Neural cell (in vitro differentiated cells): Measurements from ENCODE around the gene DGKD. TPM values are rescaled to one million over a fixed set of nuclear protein-coding genes. Genes with fewer than 3 reads are reported as not detected.
A peak's percentile ranks its signal among the peaks of the same experiment; 100 is the strongest.

ENCODE experiments used
- H2AFZ ChIP-seq: fragments of 200-600, 300-800 bp; sonication (generic), shearing (Covaris generic); 2 replicates; pipeline ENCODE4 v1.6.0; 2014; ENCODE audit warnings: low read depth, mild to moderate bottlenecking, antibody characterized with exemption, low read length, moderate library complexity
- H3F3A ChIP-seq: fragments of 200-600 bp; shearing (Covaris generic); 2 replicates; pipeline ENCODE4 v1.6.1; 2016; ENCODE audit warnings: mild to moderate bottlenecking, moderate library complexity, mixed read lengths, antibody characterized with exemption, low read length; ENCODE audit not compliant: insufficient read depth, poor library complexity, severe bottlenecking
- H3K27ac ChIP-seq: fragments of 200-600, 300-800 bp; sonication (generic), shearing (Covaris generic); 2 replicates; pipeline ENCODE4 v1.5.1; 2014; ENCODE audit warnings: mild to moderate bottlenecking, low read length, moderate library complexity
- H3K27me3 ChIP-seq: fragments of 300-800, 200-600 bp; sonication (generic), shearing (Covaris generic); 2 replicates; pipeline ENCODE4 v1.6.0; 2014; ENCODE audit warnings: mild to moderate bottlenecking, low read depth, low read length, moderate library complexity; ENCODE audit not compliant: insufficient read depth
- H3K36me3 ChIP-seq: fragments of 300-800, 200-600 bp; sonication (generic), shearing (Covaris generic); 2 replicates; pipeline ENCODE4 v1.5.1; 2014; ENCODE audit warnings: mild to moderate bottlenecking, antibody characterized with exemption, low read length, moderate library complexity; ENCODE audit not compliant: insufficient read depth
- H3K4me2 ChIP-seq: fragments of 300-800, 200-600 bp; sonication (generic), shearing (Covaris generic); 2 replicates; pipeline ENCODE4 v1.6.0; 2014; ENCODE audit warnings: mild to moderate bottlenecking, low read length
- H3K4me3 ChIP-seq: fragments of 300-800, 200-600 bp; sonication (generic), shearing (Covaris generic); 2 replicates; pipeline ENCODE4 v1.5.1; 2014; ENCODE audit warnings: mild to moderate bottlenecking, low read length, moderate library complexity
- H3K79me2 ChIP-seq: fragments of 200-600 bp; shearing (Covaris generic); replicated peaks from 2 replicates; pipeline ENCODE4 v1.6.0; 2014; ENCODE audit warnings: mild to moderate bottlenecking, low read length, moderate library complexity; ENCODE audit not compliant: insufficient read depth
- H3K9ac ChIP-seq: fragments of 300-800, 200-600 bp; sonication (generic), shearing (Covaris generic); 2 replicates; pipeline ENCODE4 v1.6.1; 2016; ENCODE audit warnings: mild to moderate bottlenecking, low read length, mixed read lengths
- H3K9me2 ChIP-seq: fragments of 200-600 bp; shearing (Covaris generic); 2 replicates; pipeline ENCODE4 v1.6.1; 2016; ENCODE audit warnings: mild to moderate bottlenecking, low read length, mixed read lengths; ENCODE audit not compliant: insufficient read depth
- H3K9me3 ChIP-seq: fragments of 200-600, 300-800 bp; sonication (generic), shearing (Covaris generic); 2 replicates; pipeline ENCODE4 v1.6.1; 2016; ENCODE audit warnings: mild to moderate bottlenecking, mixed run types, low read length, moderate library complexity, mixed read lengths
- H4K20me1 ChIP-seq: fragments of 200-600 bp; shearing (Covaris generic); 2 replicates; pipeline ENCODE4 v1.6.1; 2016; ENCODE audit warnings: mild to moderate bottlenecking, mixed run types; ENCODE audit not compliant: insufficient read depth
- EP300 ChIP-seq: fragments of 450-650 bp; conservative IDR thresholded peaks from 2 replicates; pipeline ENCODE4 v1.6.1; 2014; ENCODE audit warnings: antibody characterized with exemption, mild to moderate bottlenecking, moderate library complexity; ENCODE audit not compliant: poor library complexity, severe bottlenecking
- EZH2 ChIP-seq: fragments of 200-600, 300-800 bp; shearing (Covaris generic), sonication (generic); IDR thresholded peaks from 2 replicates; pipeline ENCODE4 v1.6.1; 2014; ENCODE audit warnings: antibody characterized with exemption, low read length, borderline replicate concordance, mild to moderate bottlenecking; ENCODE audit not compliant: insufficient read depth, poor library complexity, severe bottlenecking
- MXI1 ChIP-seq: fragments of 450-650 bp; conservative IDR thresholded peaks from 2 replicates; pipeline ENCODE4 v1.6.1; 2014; ENCODE audit warnings: antibody characterized with exemption, mild to moderate bottlenecking; ENCODE audit not compliant: poor library complexity, severe bottlenecking
- POLR2AphosphoS5 ChIP-seq: IDR thresholded peaks from 2 replicates; pipeline ENCODE4 v1.6.1; 2012
- RAD21 ChIP-seq: fragments of 450-650 bp; conservative IDR thresholded peaks from 2 replicates; pipeline ENCODE4 v1.6.1; 2014; ENCODE audit warnings: antibody characterized with exemption, mild to moderate bottlenecking, moderate library complexity
- REST ChIP-seq: IDR thresholded peaks from 2 replicates; pipeline ENCODE4 v1.6.1; 2012; ENCODE audit warnings: borderline replicate concordance
- SMC3 ChIP-seq: fragments of 450-650 bp; conservative IDR thresholded peaks from 2 replicates; pipeline ENCODE4 v1.6.1; 2014; ENCODE audit warnings: antibody characterized with exemption, mild to moderate bottlenecking, moderate library complexity; ENCODE audit not compliant: poor library complexity
- TAF1 ChIP-seq: IDR thresholded peaks from 2 replicates; pipeline ENCODE4 v1.6.1; 2012; ENCODE audit warnings: low read depth
- polyA plus RNA-seq: library from polyadenylated mRNA; depleted of rRNA; stranded (reverse); fragments of >200 nt; gene quantifications from 2 replicates; pipeline ENCODE4 v1.2.3, GENCODE V29; 2014
- TF ChIP-seq, protein P1 (sequence below): fragments of 450-650 bp; IDR thresholded peaks from 2 replicates; pipeline ENCODE4 v1.5.1; 2014; ENCODE audit warnings: antibody characterized with exemption, mild to moderate bottlenecking, moderate library complexity; ENCODE audit not compliant: poor library complexity, severe bottlenecking

DGKD gene
- polyA plus RNA-seq, 1 donor from 2014 or later = 36.4 TPM

DNA sequence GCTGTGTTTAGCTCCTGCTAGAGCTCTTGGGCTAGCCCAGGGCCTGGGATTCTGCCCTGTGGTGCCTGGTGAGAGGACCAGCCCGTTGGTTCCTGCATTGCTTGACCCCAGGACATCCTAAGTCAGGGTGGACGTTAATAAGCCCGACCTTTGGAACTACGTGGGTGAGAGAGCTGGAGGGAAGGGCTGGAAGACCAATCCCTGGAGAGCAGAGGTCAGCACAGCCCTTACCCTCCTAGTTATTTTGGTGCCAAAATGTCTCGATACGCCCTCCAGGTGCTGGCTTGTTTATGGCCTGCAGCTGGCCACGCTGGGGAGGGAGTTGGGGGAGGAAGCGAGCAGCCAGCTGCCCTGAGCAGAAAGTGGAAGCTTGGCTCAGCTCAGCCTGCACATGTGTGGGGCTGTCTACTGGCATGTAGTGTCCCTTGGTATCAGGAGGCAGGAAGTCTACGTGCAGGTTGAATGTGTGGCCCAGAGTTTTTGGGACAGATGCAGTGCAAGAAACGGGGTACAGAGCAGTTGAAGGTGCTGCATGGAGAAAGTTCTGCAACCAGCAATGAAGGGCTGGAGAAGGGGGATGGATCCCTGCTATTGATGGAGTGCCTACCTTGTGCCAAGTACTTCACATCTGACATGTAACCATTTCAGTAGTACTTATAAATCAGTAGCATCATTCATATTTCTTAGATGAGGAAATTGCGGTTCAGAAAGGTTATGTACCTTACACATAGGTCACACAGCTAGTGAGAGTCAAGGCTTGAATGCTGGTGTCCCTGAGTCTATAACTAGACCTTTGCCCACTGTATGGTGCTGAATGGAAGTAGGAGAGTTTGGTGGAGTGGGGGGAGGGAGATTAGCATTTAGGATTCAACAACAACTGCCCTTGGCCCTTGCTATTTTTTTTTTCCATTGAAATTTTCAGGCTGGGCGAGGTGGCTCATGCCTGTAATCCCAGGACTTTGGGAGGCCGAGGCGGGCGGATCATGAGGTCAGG, 5.0 kb upstream of the DGKD start (continued):
- no peak for TF ChIP-seq SMC3

- H3K4me3 ChIP-seq = peak overlapping the region; percentile 24
- H2AFZ ChIP-seq = no peak overlapping the region
- H3K79me2 ChIP-seq = peaks cover 8% of the 10 kb centered on the region
- no peak overlapping the region for H3K9ac ChIP-seq
- TF ChIP-seq, protein P1, sequence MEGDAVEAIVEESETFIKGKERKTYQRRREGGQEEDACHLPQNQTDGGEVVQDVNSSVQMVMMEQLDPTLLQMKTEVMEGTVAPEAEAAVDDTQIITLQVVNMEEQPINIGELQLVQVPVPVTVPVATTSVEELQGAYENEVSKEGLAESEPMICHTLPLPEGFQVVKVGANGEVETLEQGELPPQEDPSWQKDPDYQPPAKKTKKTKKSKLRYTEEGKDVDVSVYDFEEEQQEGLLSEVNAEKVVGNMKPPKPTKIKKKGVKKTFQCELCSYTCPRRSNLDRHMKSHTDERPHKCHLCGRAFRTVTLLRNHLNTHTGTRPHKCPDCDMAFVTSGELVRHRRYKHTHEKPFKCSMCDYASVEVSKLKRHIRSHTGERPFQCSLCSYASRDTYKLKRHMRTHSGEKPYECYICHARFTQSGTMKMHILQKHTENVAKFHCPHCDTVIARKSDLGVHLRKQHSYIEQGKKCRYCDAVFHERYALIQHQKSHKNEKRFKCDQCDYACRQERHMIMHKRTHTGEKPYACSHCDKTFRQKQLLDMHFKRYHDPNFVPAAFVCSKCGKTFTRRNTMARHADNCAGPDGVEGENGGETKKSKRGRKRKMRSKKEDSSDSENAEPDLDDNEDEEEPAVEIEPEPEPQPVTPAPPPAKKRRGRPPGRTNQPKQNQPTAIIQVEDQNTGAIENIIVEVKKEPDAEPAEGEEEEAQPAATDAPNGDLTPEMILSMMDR = no peak
- TF ChIP-seq POLR2AphosphoS5 = peak; percentile 66
- peak; percentile 81 for TF ChIP-seq EP300
- peaks cover 3% of the 10 kb centered on the region for H3K27me3 ChIP-seq
- no peaks in the 10 kb centered on the region for H4K20me1 ChIP-seq
- H3K27ac ChIP-seq = no peak overlapping the region
- no peak overlapping the region for H3K4me2 ChIP-seq
- no peaks in the 10 kb centered on the region for H3K36me3 ChIP-seq
- no peaks in the 10 kb centered on the region for H3F3A ChIP-seq
- H3K9me2 ChIP-seq = no peaks in the 10 kb centered on the region
- H3K9me3 ChIP-seq = no peaks in the 10 kb centered on the region
Measured at GRCh38 chr2:233350708-233351107, 3.6 kb upstream of the DGKD start.

GRCh38 chr2:233351423-233351822, 2.9 kb upstream of the DGKD start:
- Histone ChIP-seq H3K9ac (no peak overlapping the region), H3K4me3 (no peak overlapping the region), H3K79me2 (peaks cover 13% of the 10 kb centered on the region), H2AFZ (no peak overlapping the region), H3K9me3 (no peaks in the 10 kb centered on the region), H3K27ac (no peak overlapping the region), H3K36me3 (no peaks in the 10 kb centered on the region), H4K20me1 (no peaks in the 10 kb centered on the region), H3F3A (no peaks in the 10 kb centered on the region), H3K9me2 (no peaks in the 10 kb centered on the region), H3K4me2 (no peak overlapping the region), H3K27me3 (peaks cover 3% of the 10 kb centered on the region)
- no peak for TF ChIP-seq RAD21
- TF ChIP-seq TAF1 = no peak
- TF ChIP-seq, protein P1 = no peak
- TF ChIP-seq POLR2AphosphoS5 = no peak
- no peak for TF ChIP-seq EZH2
- no peak for TF ChIP-seq MXI1
- no peak for TF ChIP-seq REST
- no peak for TF ChIP-seq SMC3
- no peak for TF ChIP-seq EP300
